HG03139 (cell line): ENCODE data around the gene NUP210L.
A peak's percentile ranks its signal among the peaks of the same experiment; 100 is the strongest.
"Not testable (repeated sequence)": the region's sequence is repeated elsewhere in the genome, so short reads cannot be mapped to it uniquely, and the experiment has no call there.

Experiments
- ATAC-seq: cut with Tn5 transposase; IDR thresholded peaks from one replicate; pipeline ENCODE4 v1.9.1; 2021; ENCODE audit not compliant: unreplicated experiment

The NUP210L gene

DNA sequence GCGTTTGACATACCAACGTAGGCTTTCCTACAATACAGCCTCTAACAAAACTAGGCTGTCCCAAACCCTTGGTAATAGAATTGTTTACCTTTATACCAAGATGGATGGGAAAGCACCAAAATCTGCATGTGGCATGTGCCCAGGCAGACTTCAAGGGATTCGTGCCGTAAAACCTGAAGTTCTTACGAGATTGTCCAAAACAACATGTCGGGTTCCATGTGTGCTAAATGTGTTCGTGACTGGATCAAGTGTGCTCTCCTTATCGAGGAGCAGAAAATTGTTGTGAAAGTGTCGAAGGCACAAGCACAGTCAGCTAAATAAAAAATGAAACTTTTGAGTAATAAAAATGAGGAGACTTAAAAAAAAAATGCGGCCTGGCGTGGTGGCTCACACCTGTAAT, 159.2 kb downstream of the NUP210L start:
- no peak for ATAC-seq

DNA sequence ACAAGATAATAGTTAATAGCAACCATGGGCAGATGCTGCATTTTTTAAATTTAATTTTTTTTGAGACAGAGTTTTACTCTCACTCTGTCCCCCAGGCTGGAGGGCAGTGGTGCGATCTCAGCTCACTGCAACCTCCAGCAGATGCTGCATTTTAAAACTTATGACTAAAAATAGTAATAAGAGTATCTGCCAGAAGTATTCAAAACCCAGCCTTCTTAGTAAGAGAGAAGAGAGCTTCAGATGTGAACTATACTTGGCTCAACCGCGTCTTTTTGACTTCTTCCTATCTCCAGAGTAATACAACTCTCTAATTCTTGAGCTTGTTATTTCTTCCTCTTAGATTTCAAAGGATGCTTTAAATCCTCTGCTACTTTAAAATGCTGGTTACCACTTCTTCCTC, 159.7 kb downstream of the NUP210L start:
- ATAC-seq, result no peak

DNA sequence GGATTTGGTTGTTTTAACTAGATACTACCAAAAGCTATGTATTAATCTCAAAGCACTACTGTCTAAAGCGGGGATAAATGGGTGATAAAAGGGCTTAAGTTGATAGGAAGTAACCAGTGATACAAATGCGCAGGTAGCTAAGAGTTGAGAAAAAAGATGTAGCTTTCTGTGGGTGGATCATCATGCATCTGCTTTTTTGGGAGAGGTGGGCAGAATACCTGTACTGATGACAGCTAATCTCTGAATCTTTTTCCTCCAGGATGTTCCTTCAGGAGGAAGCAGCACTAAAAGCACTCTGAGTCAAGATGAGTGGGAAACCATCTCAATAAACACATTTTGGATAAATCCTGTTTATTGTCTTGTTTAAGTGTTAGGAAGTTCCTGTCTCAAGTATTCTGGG, 163.1 kb downstream of the NUP210L start:
- ATAC-seq, result no peak

DNA sequence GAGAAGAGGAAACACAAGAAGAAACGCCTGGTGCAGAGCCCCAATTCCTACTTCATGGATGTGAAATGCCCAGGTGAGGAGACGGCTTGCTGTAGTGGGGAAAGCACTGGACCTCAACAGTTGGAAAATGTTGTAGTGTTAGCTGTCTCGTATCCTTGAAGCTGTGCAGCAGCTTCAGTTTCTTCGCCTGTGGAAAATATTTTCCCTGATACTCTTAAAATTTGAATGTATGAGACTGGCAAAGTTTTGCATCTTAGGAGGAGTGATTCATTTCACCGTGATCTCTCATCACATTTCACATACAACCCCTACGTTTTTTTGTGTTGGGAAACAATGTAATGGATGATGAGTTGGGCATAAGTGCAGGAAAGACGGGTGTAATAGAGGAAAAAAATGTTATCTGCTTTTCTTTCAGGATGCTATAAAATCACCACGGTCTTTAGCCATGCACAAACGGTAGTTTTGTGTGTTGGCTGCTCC, 163.7 kb downstream of the NUP210L start:
- no peak for ATAC-seq

DNA sequence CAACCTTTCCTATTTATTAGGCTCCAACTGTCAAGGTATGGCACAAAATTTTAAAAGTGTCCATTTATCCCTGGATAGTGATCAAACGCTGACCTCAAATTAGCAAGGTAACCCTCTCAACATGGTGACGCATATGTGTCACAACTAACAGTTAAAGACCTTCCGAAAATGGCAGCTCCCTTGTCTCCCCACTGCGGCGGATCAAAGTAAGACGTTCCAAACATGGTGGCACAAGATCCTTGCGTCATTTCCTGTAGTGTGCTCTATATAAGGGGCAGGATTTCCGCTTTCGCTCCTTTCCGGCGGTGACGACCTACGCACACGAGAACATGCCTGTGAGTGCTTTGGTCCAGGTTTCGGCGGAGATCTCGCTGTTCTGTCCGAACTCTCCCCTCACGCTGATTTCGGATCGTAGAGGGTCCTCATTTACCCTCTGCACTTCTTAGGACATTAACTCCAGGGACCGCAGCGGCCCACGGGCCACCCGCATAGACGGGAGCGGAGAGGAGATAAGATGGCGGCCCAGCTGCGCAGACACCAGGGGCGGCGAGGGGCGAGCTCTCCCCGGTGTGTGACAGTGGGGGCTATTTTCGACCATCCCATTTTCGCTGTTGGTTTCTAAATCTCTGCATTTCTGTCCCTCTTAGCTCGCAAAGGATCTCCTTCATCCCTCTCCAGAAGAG, 164.3 kb downstream of the NUP210L start, which contains the start of gene RPS27:
RPS27 (plus strand) TSS at position 295 of the 683 bp plus-strand sequence; CDS start at position 330, 35 bp downstream.
- peak; percentile 72 for ATAC-seq

DNA sequence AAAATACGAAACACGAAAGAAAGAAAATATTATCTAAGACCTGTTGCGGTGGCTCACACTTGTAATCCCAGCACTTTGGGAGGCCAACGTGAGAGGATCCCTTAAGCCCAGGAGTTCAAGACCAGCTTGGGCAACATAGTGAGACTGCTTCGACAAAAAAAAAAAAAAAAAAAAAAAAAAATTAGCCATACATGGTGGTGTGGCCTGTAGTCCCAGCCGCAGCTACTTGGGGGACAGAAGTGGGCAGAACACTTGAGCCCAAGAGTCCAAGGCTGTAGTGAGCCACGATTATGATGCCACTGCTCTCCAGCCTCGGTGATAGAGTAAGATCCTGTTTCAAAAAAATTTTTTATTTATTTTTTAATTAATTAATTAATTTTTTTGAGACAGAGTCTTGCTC, 167.3 kb downstream of the NUP210L start:
- ATAC-seq, result no peak

DNA sequence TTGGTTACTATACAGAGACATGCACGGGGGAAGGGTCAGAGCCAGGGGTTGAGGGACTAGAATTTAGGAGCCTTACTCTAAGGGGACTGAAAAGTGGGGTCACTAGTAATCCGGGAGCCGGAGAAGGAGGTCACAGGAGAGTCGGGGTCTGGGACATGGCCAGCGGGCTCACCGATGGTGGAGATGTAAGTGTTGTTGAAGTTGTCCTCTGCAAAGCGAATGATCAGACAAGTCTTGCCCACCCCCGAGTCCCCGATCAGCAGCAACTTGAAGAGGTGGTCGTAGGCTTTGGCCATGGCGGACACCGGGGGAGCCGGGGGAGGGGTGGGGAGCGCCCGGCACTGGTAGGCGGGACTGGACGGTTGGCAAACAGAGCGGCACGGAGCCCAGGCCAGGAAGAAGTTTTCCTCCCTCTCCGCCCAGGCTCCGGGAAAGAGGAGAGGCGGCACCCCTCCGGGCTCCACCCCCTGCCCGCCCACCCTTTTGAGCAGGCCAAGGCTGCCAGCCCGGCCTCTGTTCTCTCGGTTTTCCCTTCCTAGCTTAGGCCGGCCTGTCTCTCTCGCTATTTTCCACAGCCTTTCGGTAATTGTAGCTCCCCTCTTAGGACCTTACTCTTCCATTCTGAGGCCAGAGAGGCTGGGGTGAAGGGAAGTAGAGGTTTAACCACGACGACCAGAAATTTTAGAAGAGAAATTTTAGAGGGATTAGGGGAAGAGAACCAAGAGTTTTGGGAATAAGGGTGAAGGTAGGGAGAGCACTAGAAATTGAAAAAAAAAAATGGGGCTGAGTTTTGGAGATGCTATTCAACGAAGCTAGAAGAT, 168.7 kb downstream of the NUP210L start, which contains the start of gene RAB13:
RAB13 (minus strand) TSS at position 399 of the 821 bp plus-strand sequence; CDS start at position 296, 103 bp downstream.
- ATAC-seq, result no peak

DNA sequence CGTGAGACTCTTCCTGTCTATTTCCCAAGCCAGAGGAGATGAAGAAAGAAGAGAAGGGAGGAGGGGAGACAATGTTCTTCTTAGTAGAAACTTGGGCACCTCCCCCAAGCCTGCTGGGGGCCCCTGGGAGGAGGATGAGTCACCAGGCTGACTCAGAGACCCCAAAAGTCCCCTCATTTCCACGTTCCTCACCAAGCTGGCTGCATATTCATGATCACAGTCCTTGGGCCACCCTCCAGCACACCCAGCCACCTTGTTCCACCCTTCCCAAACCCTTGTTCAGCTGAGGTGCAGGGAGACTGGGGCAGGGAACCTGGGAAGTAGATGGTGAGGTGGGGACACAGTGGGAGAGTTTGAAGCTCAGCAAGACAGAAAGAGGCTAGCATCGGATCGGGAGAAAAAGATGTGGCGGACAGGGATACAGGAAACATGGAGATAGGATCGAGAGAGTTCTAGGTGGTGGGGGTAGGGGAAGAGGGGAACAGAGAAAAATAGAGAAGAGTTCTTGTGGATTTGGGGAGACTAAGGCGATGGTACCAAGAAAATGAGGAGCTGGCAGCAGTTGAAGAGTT, 169.4 kb downstream of the NUP210L start:
- ATAC-seq, result no peak

DNA sequence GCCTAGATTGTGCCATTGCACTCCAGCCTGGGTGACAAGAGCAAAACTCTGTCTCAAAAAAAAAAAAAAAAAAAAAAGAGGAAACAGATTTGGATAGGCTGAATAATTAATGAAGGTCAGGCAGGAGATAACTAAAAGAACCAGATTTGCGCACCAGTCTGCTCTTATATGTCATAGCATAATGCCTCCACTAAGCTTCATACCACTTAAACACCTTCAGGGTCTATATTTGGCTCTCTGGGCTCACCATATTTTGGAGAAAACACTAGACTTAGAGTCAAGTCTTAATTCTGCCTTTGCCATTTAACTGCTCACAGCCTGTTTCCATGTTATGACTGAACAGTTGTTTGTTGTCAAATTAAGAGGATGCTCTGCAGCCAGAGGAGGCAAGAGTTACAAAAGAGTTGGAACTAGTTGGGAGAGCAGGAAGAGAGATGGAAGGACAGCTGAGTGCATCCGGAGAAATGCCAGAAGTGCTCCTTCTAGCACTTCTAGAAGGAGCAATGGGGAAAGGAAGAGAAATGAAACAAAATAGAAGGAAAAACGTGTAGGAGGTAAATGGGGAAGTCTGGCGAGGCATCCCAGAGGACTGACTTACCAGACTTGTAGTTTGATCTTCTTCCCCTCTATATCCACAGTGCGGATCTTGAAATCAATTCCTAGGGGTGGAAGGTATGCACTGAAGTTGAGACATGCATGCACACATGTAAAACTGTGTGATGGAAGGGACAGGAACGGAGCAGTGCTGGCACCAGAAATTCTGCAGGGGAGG, 170.6 kb downstream of the NUP210L start:
- ATAC-seq, result no peak

DNA sequence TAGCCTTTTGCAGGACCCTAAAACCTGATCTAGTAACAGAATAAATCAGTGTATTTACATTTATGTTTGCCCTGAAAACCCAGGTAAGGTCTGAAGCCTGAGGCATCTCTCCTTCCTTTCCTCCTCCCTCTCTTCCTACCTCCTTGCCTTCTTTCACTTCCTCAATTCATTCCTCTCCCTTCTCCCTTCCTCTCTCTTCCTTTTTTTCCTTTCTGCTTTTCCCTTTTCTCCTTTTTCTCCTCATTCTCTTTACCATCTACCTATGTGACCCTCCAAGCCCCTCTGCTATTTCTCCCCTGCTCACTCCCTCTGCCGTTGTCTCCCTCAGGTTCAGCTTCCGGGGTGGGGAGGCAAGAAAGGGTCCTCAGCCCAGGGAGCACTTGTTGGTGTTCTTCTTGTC, 173.1 kb downstream of the NUP210L start:
- ATAC-seq, result not testable (repeated sequence)

DNA sequence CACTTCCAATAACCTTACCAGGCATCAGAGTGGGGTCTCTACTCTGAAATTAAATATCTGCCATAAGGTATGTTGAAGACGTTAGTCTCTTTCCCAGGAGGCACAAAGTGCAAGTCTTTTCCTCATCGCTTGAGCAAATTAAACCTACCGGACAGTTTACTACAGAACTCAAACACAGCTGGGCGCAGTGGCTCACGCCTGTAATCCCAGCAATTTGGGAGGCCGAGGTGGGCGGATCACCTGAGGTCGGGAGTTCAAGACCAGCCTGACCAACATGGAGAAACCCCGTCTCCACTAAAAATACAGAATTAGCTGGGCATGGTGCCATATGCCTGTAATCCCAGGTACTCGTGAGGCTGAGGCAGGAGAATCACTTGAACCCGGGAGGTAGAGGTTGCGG, 175.8 kb downstream of the NUP210L start:
- not testable (repeated sequence) for ATAC-seq

DNA sequence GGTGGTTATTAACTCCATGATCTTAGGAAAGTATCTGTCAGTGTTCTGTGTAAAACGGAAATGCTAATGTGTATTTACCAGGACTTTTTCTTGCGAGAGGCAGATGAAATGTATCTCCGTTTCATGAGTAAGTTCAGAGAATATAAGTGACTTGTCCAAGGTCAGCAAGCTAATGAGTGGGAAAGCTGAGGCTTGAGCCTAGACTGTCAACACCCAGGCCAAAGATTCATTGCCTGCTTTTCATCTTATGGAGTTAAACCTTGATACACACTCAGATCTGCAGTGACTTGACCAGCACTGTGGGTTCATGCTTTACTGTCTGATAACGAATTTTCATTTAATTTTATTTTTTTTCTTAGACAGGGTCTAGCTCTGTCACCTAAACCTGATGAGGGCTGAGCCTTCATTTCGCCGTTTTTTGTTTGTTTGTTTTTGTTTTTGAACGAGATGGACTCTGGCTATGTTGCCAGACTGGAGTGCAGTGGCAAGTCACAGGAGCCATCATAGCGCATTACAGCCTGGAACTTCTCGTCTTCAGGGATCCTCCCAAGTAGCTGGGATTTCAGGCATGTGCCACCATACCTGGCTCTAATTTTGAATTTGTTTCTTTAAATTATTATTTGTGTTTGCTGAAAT, 176.5 kb downstream of the NUP210L start:
- ATAC-seq, result no peak

DNA sequence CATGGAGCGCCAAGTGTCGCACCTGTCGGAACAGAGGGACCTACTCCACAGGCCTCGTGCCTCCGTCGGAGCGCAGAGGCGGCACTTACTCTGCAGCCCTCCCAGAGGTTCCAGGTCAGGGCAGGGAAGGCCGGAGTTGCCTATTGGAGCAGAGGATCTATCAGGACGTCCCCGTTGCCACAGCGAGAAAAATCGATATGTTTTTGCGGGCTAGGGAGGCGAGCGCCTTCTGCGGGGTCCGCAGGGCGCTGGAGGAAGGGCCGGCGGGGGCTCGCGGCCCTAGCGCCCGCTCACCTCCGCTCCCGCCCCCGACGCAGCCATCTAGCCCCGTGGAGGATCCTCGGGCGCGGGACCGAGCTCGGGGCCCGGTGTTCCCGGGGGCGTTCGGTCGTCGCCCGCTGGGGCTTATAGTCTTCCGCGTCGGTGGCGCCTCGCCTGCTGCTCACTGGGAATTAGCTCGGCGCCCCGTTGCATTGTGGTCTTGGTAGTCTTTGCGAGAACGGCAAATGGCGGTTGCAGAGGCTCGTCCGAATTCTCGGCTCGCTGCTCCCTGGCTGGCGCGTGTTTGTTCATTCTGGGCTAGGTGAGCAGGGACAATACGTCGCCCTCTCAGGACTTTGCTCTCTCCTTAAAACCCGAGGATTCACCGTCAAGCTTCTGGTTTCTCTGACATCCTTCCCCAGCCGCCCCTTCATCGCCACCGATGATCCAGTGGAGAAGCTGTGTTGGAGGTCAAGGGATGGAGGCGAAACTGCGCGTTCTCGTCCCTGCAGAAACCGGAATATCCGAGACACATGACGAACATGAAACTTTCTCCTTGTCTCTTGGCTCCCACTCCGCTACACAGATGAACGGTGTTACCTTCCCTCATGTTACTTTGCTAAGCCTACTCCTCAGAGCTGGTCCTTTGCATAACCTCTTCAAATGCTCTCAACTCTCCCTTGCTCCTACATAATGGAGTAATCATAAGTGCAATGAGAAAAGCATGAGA, 177.3 kb downstream of the NUP210L start, which contains the start of gene JTB:
JTB (minus strand) TSS at position 425 of the 991 bp plus-strand sequence; CDS start at position 3, 422 bp downstream.
- ATAC-seq, result peak; percentile 55

DNA sequence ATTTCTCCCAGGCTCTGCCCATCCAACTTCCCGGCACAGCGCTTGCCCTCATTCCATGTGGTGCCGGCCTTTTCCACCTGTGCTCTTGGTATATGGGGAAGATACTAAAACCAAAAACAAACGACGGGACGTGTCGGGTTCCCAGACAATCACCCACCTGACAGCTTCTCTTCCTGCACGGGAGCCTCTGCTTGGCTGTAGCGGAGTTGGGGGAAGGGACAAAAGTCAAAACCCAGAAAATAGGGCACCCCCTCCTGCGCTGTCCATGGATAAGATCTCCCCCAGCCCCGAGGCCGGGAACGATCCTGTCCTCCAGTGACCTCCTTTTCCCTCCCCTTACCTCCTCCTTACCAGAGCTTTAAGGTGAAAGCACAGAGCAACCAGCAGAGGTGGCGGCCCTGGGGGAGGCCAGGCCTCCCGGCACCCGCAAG, 178.0 kb downstream of the NUP210L start:
- no peak for ATAC-seq

DNA sequence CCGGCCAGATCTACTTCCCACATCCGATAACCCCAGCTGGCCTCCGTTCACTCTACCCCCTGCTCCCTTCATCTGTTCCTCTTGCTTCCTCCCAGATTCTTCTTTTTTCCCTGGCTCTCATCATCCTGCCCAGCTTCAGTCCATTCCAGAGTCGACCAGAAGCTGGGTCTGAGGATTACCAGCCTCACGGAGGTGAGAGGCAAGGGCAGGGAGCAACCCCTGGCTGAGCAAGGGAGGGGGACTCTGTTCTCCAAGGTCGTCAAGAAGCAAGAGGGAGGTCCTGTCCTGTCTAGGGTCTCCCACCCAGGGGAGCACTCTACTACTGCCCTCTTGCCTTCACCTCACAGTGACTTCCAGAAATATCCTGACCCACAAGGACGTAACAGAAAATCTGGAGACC, 181.3 kb downstream of the NUP210L start:
- ATAC-seq, result no peak

DNA sequence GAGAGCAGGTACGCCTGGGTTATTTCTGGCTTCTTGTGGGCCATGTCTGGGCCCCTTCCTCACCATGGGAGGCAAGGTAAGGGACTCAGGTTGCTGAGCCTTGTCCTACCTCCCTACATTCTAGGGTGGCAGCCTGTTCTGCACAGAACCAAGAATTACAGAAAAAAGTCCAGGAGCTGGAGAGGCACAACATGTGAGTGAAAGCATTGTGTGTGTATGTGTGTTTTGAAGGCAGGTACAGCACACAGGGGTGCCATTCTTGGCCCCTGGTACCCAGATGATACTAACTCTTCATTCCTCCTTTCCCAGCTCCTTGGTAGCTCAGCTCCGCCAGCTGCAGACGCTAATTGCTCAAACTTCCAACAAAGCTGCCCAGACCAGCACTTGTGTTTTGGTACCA, 181.8 kb downstream of the NUP210L start:
- no peak for ATAC-seq

DNA sequence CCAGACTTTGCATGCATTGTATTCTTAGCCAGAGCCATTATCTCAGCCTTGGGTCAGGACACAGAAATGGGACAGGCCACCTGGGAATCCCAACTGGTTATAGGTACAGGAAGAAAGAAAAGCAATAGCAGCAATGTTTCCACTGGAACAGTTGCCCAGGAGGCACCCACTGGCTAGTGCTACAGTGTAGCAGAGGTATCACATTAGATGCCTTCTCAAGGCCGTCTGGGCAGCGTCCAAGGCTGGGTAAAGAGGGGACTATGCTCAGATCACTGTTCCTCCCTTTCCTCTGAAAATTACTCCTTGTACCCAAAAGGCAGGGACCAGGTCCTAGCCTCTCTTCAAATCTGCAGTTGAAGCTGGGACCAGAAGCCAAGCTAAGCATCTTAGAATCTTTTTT, 184.5 kb downstream of the NUP210L start:
- ATAC-seq, result no peak

DNA sequence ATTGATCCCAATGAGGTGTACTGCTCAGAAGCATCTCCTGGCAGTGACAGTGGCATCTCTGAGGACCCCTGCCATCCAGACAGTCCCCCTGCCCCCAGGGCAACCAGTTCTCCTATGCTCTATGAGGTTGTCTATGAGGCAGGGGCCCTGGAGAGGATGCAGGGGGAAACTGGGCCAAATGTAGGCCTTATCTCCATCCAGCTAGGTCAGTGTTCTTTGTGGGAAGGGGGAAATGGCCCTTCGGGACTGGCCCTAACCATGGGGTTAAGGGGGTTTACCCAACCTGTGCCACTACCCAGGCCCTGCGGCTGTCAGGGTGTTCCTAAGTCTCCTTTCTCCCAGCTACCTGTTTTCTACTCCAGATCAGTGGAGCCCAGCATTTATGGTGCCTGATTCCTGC, 185.9 kb downstream of the NUP210L start:
- ATAC-seq, result no peak

DNA sequence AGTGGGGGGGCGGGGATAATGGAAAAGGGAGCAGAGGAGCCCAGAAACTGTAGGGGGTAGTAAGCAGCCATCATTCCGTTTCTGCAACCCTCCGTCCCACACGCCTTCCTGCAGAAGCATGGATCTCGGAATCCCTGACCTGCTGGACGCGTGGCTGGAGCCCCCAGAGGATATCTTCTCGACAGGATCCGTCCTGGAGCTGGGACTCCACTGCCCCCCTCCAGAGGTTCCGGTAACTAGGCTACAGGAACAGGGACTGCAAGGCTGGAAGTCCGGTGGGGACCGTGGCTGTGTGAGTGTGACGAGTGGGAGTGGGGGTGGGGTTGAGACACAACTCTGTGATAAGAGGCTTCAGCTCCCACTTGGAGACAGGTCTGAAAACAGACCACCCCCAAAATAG, 186.5 kb downstream of the NUP210L start:
- ATAC-seq, result no peak
